ENCODE results near the gene KCNJ8. TPM values are rescaled to one million over a fixed set of nuclear protein-coding genes. Genes with fewer than 3 reads are reported as not detected.

Gene KCNJ8
- total RNA-seq, 2 experiments from 2014 or later, result not detected

GRCh38 chr12:21809100-21809499 lies 34.6 kb upstream of the KCNJ8 start:
- intact Hi-C loops (cut with micrococcal nuclease), result no loop called here
- Mint-ChIP-seq H3K9me3 (peaks cover 2% of the 10 kb centered on the region), H3K4me3 (no peak overlapping the region), H3K27ac (no peak overlapping the region), H3K36me3 (ENCODE audit: low read depth) (no peaks in the 10 kb centered on the region), H3K27me3 (no peaks in the 10 kb centered on the region), H3K4me1 (ENCODE audit: low read depth) (no peaks in the 10 kb centered on the region)
- ChIA-PET CTCF (no interaction called here), POLR2A (no interaction called here)
- TF ChIP-seq, protein P1, sequence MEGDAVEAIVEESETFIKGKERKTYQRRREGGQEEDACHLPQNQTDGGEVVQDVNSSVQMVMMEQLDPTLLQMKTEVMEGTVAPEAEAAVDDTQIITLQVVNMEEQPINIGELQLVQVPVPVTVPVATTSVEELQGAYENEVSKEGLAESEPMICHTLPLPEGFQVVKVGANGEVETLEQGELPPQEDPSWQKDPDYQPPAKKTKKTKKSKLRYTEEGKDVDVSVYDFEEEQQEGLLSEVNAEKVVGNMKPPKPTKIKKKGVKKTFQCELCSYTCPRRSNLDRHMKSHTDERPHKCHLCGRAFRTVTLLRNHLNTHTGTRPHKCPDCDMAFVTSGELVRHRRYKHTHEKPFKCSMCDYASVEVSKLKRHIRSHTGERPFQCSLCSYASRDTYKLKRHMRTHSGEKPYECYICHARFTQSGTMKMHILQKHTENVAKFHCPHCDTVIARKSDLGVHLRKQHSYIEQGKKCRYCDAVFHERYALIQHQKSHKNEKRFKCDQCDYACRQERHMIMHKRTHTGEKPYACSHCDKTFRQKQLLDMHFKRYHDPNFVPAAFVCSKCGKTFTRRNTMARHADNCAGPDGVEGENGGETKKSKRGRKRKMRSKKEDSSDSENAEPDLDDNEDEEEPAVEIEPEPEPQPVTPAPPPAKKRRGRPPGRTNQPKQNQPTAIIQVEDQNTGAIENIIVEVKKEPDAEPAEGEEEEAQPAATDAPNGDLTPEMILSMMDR (IDR thresholded peaks at IDR 0.05), result no peak
- no peak for DNase-seq
- ATAC-seq, result no peak

- ATAC-seq (no peak), DNase-seq (no peak)
- ChIA-PET POLR2A (no interaction called here), CTCF (no interaction called here)
- TF ChIP-seq, protein P1 (IDR thresholded peaks at IDR 0.05), result no peak
- no peak overlapping the region for H3K27ac Mint-ChIP-seq
- intact Hi-C loops (cut with micrococcal nuclease), result no loop called here
- no peaks in the 10 kb centered on the region for H3K36me3 Mint-ChIP-seq (ENCODE audit: low read depth)
- H3K4me1 Mint-ChIP-seq (ENCODE audit: low read depth), result no peaks in the 10 kb centered on the region
- H3K4me3 Mint-ChIP-seq, result no peak overlapping the region
- peaks cover 2% of the 10 kb centered on the region for H3K9me3 Mint-ChIP-seq
- no peaks in the 10 kb centered on the region for H3K27me3 Mint-ChIP-seq
Observed at GRCh38 chr12:21806255-21806654, 31.7 kb upstream of the KCNJ8 start.

DNA sequence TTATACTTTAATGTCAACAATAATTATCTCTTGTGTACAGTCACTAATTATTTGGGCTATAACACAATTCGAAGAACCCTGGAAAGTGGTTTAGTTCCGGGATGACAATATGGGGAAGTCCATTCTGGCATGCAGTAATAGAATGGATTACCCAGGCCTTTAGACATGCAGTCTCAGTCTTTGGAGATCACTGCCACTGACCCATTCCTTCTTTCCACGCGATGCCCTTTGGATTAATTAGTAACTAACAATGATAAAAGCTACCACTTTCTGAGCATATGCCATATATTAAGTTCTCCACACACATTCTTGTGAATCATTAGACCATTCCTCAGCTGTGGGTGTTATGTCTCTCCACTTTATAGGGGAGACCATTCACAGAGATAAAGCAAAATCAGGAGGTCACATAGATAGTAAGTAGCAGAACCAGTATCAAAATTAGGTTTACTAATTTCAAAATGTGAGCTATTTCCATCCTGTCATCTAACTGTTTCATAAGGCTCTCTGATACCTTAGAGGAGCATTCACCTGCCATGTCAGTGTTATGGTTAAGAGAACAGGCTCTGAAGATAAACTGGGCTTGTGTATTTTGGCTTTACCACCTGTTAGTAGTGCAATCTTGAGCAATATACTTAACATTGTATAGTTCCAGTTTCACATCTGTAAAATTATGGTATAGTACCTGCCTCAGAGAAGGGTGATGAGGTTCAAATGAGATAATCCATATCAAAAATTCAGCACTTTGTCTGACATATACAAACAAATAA lies 27.2 kb upstream of the KCNJ8 start:
- CTCF ChIA-PET, result no interaction called here
- ATAC-seq (no peak), DNase-seq (no peak)
- Mint-ChIP-seq H3K27me3 (no peaks in the 10 kb centered on the region), H3K36me3 (ENCODE audit: low read depth) (no peaks in the 10 kb centered on the region), H3K27ac (no peak overlapping the region), H3K4me1 (ENCODE audit: low read depth) (no peaks in the 10 kb centered on the region), H3K9me3 (no peaks in the 10 kb centered on the region), H3K4me3 (no peak overlapping the region)
- POLR2A ChIA-PET, result no interaction called here
- TF ChIP-seq, protein P1 (IDR thresholded peaks at IDR 0.05), result no peak
- intact Hi-C loops (cut with micrococcal nuclease), result no loop called here

GRCh38 chr12:21800011-21800410 lies 25.5 kb upstream of the KCNJ8 start:
- ATAC-seq (no peak), DNase-seq (no peak)
- H3K4me3 Mint-ChIP-seq, result no peak overlapping the region
- ChIA-PET POLR2A (no interaction called here), CTCF (no interaction called here)
- H3K4me1 Mint-ChIP-seq (ENCODE audit: low read depth), result no peaks in the 10 kb centered on the region
- no peaks in the 10 kb centered on the region for H3K27me3 Mint-ChIP-seq
- no peaks in the 10 kb centered on the region for H3K36me3 Mint-ChIP-seq (ENCODE audit: low read depth)
- H3K9me3 Mint-ChIP-seq, result no peaks in the 10 kb centered on the region
- TF ChIP-seq, protein P1 (IDR thresholded peaks at IDR 0.05), result no peak
- intact Hi-C loops (cut with micrococcal nuclease), result no loop called here
- H3K27ac Mint-ChIP-seq, result no peak overlapping the region

- DNase-seq, result no peak
- no peak for ATAC-seq
- TF ChIP-seq, protein P1 (IDR thresholded peaks at IDR 0.05), result no peak
- Mint-ChIP-seq H3K9me3 (no peaks in the 10 kb centered on the region), H3K4me1 (ENCODE audit: low read depth) (no peaks in the 10 kb centered on the region), H3K36me3 (ENCODE audit: low read depth) (no peaks in the 10 kb centered on the region), H3K27me3 (no peaks in the 10 kb centered on the region), H3K4me3 (no peak overlapping the region), H3K27ac (no peak overlapping the region)
- ChIA-PET CTCF (no interaction called here), POLR2A (no interaction called here)
- intact Hi-C loops (cut with micrococcal nuclease), result no loop called here
Observed at GRCh38 chr12:21797539-21797938, 23.0 kb upstream of the KCNJ8 start.
